ENCODE results near the gene MAGI2.

Gene MAGI2

GRCh38 chr7:77991656-77992055, 1461.8 kb downstream of the MAGI2 start:
- DNase-seq (ENCODE audit: low read depth) = no peak

GRCh38 chr7:77989981-77990566, 1463.4 kb downstream of the MAGI2 start:
- no peak for DNase-seq (ENCODE audit: low read depth)

- DNase-seq (ENCODE audit: low read depth) = no peak
These were observed 1467.5 kb downstream of the MAGI2 start for GRCh38 chr7:77985974-77986339.

GRCh38 chr7:77985232-77985973, 1468.1 kb downstream of the MAGI2 start:
- DNase-seq (ENCODE audit: low read depth) = no peak

- DNase-seq (ENCODE audit: low read depth) = no peak
These were observed 1469.5 kb downstream of the MAGI2 start for GRCh38 chr7:77983973-77984372.

- no peak for DNase-seq (ENCODE audit: low read depth)
These were observed 1470.4 kb downstream of the MAGI2 start for GRCh38 chr7:77982926-77983550.

GRCh38 chr7:77980087-77980713, 1473.3 kb downstream of the MAGI2 start:
- DNase-seq (ENCODE audit: low read depth) = no peak

GRCh38 chr7:77979219-77979618, 1474.2 kb downstream of the MAGI2 start:
- DNase-seq (ENCODE audit: low read depth) = no peak

- DNase-seq (ENCODE audit: low read depth) = no peak
These were observed 1477.6 kb downstream of the MAGI2 start for GRCh38 chr7:77975672-77976480.

- DNase-seq (ENCODE audit: low read depth) = no peak
These were observed 1481.7 kb downstream of the MAGI2 start for GRCh38 chr7:77971726-77972125.

- DNase-seq (ENCODE audit: low read depth) = no peak
These were observed 1486.0 kb downstream of the MAGI2 start for GRCh38 chr7:77967429-77967828.
